NCI-H345 (cell line): ENCODE measurements around the gene DCD.
"Not testable (repeated sequence)": the region's sequence is repeated elsewhere in the genome, so short reads cannot be mapped to it uniquely, and the experiment has no call there.

Experiments
- DNase-seq: peaks from one replicate; lab custom pipeline; 2025; lab: John Stamatoyannopoulos, UW

Gene DCD

GRCh38 chr12:54653025-54653424 lies 4.9 kb upstream of the DCD start:
- no peak for DNase-seq

- no peak for DNase-seq
These were observed 2.7 kb upstream of the DCD start for GRCh38 chr12:54650889-54651288.

- no peak for DNase-seq
These were observed 2.2 kb upstream of the DCD start for GRCh38 chr12:54650409-54650808.

- DNase-seq = no peak
These were observed 1.7 kb upstream of the DCD start for GRCh38 chr12:54649825-54650224.

GRCh38 chr12:54641554-54641953 lies 6.6 kb downstream of the DCD start:
- DNase-seq = no peak

GRCh38 chr12:54641089-54641488 lies 7.1 kb downstream of the DCD start:
- DNase-seq = no peak

- DNase-seq = not testable (repeated sequence)
These were observed 9.1 kb downstream of the DCD start for GRCh38 chr12:54639112-54639511.

- no peak for DNase-seq
These were observed 13.4 kb downstream of the DCD start, which contains the start of gene LACRT for GRCh38 chr12:54634795-54635194. Gene LACRT (minus strand): TSS chr12:54634895. CDS start chr12:54634841, 54 bp downstream.

- no peak for DNase-seq
These were observed 16.0 kb downstream of the DCD start for GRCh38 chr12:54631988-54632728.

GRCh38 chr12:54631551-54631950 lies 16.6 kb downstream of the DCD start:
- no peak for DNase-seq

- DNase-seq = no peak
These were observed 18.2 kb downstream of the DCD start for GRCh38 chr12:54629925-54630324.

- DNase-seq = no peak
These were observed 19.8 kb downstream of the DCD start for GRCh38 chr12:54628186-54628846.

GRCh38 chr12:54627304-54627703 lies 20.9 kb downstream of the DCD start:
- DNase-seq = no peak

- no peak for DNase-seq
These were observed 22.6 kb downstream of the DCD start for GRCh38 chr12:54625598-54625997.

GRCh38 chr12:54624315-54625279 lies 23.6 kb downstream of the DCD start:
- no peak for DNase-seq

- DNase-seq = no peak
These were observed 25.5 kb downstream of the DCD start for GRCh38 chr12:54622463-54623183.

- DNase-seq = no peak
These were observed 31.1 kb downstream of the DCD start for GRCh38 chr12:54616933-54617680.

GRCh38 chr12:54612225-54612750 lies 35.9 kb downstream of the DCD start:
- DNase-seq = no peak

GRCh38 chr12:54611715-54612149 lies 36.4 kb downstream of the DCD start:
- DNase-seq = no peak

GRCh38 chr12:54608769-54609168 lies 39.4 kb downstream of the DCD start:
- no peak for DNase-seq

GRCh38 chr12:54608156-54608555 lies 40.0 kb downstream of the DCD start:
- DNase-seq = no peak
